PC-9 (cell line): ENCODE data around the gene ACSM2B.
"Not testable (repeated sequence)": the region's sequence is repeated elsewhere in the genome, so short reads cannot be mapped to it uniquely, and the experiment has no call there.

ENCODE experiments used
- EZH2 ChIP-seq: fragments of 200-600 bp; sonication (generic); IDR thresholded peaks from 2 replicates; pipeline ENCODE4 v1.8.0; 2017; ENCODE audit warnings: antibody characterized with exemption, low read depth
- TF ChIP-seq, protein P1 (sequence below): fragments of 200-600 bp; sonication (generic); conservative IDR thresholded peaks from 2 replicates; pipeline ENCODE4 v1.6.1; 2017; ENCODE audit warnings: mixed run types, antibody characterized with exemption, mild to moderate bottlenecking, moderate library complexity

DNA sequence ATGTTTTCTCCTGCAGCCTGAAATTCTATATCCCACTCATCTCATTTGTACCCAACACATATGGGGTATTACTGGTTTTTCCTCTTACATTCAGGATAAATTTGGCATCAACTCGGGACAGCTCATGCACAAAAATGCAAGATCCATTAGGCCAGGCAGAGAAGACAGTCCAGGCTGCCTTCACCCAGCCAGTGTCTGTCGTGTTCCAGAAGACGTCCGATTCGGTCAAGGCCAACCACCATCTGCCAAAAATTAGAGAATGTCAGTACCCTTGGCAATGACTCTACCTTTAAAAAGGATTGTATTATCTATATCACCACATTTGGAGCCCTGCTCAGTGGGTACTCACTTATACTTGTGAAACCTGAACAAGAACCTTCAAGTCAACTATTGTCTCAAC, 23.3 kb upstream of the ACSM2B start:
- TF ChIP-seq, protein P1, sequence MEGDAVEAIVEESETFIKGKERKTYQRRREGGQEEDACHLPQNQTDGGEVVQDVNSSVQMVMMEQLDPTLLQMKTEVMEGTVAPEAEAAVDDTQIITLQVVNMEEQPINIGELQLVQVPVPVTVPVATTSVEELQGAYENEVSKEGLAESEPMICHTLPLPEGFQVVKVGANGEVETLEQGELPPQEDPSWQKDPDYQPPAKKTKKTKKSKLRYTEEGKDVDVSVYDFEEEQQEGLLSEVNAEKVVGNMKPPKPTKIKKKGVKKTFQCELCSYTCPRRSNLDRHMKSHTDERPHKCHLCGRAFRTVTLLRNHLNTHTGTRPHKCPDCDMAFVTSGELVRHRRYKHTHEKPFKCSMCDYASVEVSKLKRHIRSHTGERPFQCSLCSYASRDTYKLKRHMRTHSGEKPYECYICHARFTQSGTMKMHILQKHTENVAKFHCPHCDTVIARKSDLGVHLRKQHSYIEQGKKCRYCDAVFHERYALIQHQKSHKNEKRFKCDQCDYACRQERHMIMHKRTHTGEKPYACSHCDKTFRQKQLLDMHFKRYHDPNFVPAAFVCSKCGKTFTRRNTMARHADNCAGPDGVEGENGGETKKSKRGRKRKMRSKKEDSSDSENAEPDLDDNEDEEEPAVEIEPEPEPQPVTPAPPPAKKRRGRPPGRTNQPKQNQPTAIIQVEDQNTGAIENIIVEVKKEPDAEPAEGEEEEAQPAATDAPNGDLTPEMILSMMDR, result not testable (repeated sequence)
- TF ChIP-seq EZH2, result not testable (repeated sequence)
